Fibroblast of villous mesenchyme (primary cell): ENCODE data around the gene TBC1D22B. TPM values are rescaled to one million over a fixed set of nuclear protein-coding genes. Genes with fewer than 3 reads are reported as not detected.
A peak's percentile ranks its signal among the peaks of the same experiment; 100 is the strongest.

ENCODE experiments used
- DNase-seq: peaks from one replicate; pipeline ENCODE4 v3.0.0-alpha.2; 2010; ENCODE audit warnings: low read depth
- H3K4me3 ChIP-seq: 2 replicates; pipeline ENCODE4 v1.5.1; 2011; ENCODE audit warnings: low read depth, mild to moderate bottlenecking, low read length
- total RNA-seq: library from RNA; depleted of rRNA; stranded (reverse); fragments of >200 nt; gene quantifications from 2 replicates; pipeline ENCODE4 v1.2.3, GENCODE V29; 2012
- TF ChIP-seq, protein P1 (sequence below): IDR thresholded peaks from 2 replicates; pipeline ENCODE4 v1.5.1; 2012; ENCODE audit warnings: low read depth, mild to moderate bottlenecking, low read length; ENCODE audit not compliant: insufficient read depth

TBC1D22B gene
- total RNA-seq, 1 donor: 10.8 TPM

DNA sequence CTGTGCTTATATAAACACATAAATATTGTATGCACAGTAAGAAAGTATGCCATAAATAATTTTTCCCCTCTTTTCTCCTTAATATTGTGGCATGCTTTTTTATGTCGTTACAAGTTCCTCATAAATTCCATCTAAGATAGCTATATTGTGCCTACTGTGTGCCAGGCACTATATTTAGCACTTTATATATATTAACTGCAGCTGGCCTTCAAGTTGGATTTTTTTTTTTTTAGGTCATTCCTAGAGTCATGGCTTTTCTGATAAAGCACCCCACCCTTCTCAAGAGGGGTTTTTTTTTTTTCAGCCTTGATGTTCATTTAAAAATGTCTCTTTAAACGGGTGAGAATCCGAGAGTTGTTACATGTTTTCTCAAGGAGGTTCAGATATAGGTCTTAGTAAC lies 53.4 kb downstream of the TBC1D22B start:
- no peak for DNase-seq
- no peak overlapping the region for H3K4me3 ChIP-seq
- TF ChIP-seq, protein P1, sequence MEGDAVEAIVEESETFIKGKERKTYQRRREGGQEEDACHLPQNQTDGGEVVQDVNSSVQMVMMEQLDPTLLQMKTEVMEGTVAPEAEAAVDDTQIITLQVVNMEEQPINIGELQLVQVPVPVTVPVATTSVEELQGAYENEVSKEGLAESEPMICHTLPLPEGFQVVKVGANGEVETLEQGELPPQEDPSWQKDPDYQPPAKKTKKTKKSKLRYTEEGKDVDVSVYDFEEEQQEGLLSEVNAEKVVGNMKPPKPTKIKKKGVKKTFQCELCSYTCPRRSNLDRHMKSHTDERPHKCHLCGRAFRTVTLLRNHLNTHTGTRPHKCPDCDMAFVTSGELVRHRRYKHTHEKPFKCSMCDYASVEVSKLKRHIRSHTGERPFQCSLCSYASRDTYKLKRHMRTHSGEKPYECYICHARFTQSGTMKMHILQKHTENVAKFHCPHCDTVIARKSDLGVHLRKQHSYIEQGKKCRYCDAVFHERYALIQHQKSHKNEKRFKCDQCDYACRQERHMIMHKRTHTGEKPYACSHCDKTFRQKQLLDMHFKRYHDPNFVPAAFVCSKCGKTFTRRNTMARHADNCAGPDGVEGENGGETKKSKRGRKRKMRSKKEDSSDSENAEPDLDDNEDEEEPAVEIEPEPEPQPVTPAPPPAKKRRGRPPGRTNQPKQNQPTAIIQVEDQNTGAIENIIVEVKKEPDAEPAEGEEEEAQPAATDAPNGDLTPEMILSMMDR: no peak

DNA sequence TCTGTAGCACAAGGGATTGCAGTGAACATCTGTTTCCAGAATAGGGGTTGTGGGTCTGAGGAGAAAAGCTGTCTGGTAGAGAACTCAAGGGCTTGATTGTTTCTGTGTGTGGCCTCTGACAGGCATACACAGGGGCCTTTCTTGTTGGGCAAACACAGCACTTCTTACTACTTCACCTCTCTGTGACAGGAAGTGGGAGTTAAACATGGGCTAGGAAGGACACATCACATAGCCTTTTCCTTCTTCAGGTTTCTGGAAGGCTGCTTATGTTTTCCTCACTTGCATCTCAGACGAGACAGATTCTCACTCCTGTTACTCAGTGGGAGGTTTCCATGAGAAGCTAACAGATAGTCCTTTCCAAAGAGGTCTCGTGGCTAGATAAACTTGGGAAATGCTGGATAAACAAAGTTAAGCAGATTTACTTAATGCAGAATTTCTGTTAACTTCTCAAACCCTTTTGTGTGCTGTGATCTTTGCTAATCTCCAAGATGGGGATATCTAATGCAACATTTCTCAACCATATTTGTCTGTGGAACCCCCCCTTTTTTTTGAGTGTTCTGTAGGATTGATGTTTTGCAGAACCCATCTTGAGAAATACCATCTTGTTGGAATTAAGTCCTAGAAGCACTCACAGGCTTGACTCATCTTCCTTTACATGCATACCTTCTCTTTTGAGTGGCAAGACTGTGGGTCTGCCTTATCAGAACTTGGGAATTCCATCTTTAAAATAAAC lies 54.3 kb downstream of the TBC1D22B start:
- TF ChIP-seq, protein P1: no peak
- H3K4me3 ChIP-seq: no peak overlapping the region
- DNase-seq: peak; percentile 98

DNA sequence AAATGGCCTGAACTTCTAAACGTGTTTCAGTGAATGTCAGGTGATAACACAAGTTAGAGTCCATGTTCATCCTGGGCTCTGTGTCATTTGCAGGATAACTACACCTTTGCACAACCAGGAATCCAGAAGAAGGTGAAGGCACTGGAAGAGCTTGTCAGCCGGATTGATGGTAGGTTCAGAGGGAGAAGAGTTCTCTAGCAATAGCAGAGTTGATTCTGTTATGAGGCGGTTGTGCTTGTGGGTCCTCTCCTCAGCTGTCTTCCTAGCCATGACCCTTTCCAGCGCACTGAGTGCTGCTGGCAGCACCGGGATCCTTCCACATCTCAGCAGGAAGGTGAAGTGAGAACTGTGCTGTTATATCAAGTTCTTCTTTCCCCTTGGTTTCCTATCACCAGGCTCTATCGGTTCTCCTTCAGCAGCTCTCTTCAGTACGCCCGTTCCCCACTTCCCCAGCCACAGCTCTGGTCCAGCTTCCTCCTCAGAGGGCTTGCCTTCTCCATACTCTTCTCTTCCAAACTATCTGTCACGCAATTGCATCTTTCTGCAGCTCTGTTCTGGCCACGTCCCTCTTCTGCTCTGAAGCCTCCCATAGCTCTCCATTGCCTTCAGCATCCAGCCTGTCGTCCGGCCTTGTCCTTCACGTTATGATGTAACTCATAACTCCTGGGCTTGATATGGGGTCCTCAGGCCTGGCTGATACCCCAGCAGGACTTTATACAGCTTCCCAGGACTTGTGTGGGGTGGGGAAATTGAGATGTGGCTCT lies 56.3 kb downstream of the TBC1D22B start:
- H3K4me3 ChIP-seq: no peak overlapping the region
- DNase-seq: no peak
- TF ChIP-seq, protein P1: no peak

DNA sequence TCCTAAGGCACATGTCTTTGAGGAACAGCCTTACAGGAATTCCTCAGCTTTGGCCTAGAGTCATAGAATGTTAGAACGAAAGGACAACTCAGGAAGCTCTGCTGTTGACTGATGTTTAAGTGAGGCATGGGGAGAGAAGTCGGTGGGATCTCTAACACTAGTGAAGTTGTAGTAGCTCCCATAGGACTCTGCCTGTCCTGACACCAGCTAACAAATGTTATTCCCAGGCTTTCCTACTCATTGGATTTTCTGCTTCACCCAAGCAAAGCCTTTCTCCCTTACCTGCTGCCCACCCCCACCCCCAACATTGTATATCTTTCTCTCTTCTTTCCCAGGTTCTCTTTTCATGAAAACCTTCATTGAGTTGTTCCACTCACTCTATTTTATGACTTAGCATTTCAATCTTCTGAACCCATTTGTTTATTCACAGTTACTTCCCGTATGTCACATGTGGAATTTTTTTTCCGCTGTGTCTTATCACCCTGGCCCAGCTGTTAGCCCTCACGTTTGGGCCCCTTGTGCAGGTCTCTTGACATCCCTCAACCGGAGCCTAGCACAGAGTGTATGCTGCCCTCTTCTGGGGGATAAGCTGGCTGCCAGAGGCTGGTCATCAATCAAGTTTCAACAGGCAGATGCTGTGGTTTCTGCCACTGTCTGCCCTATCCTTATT lies 57.0 kb downstream of the TBC1D22B start:
- TF ChIP-seq, protein P1: peak; percentile 73
- peak; percentile 94 for DNase-seq

DNA sequence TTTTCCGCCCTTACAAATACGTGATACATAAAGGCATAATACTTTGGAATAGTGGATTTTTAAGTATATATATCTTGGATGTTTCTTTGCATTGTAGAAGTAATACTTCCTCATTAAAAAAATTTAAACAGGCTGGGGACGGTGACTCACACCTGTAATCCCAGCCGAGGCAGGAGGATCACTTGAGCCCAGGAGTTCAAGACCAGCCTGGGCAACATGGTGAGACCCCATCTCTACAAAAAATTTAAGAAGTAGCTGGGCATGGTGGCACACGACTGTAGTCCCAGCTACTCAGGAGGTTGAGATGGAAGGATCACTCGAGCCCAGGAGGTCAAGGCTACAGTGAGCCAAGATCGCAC lies 57.6 kb downstream of the TBC1D22B start:
- DNase-seq: no peak
- H3K4me3 ChIP-seq: no peak overlapping the region
- TF ChIP-seq, protein P1: no peak

More for the DNA sequence above, 57.0 kb downstream of the TBC1D22B start:
- H3K4me3 ChIP-seq: no peak overlapping the region

DNA sequence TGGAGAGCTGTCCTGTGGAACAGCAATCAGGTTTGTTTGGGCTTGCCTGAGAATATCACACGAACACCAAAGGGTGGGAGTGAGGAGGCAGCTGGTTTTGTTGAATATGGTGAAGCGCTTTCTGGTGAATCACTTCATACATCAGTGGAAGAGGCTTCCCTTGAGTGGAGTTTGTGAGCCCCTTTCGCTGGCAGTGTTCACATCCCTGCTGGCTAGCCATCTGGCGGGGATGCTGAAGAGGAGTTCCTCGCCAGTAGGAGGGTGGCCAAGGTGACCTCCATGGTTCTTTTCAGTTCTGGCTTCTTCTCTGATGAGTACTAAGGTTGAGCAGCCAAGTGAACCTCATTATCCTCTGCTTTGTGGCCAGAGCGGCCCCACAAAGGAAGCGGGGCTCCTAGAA lies 58.5 kb downstream of the TBC1D22B start:
- DNase-seq: no peak
- H3K4me3 ChIP-seq: no peak overlapping the region
- TF ChIP-seq, protein P1: no peak
